NCI-H1105 (cell line): ENCODE data around the gene TNRC18.

Source experiments
- DNase-seq: peaks from one replicate; lab custom pipeline; 2025; lab: John Stamatoyannopoulos, UW

Gene TNRC18

DNA sequence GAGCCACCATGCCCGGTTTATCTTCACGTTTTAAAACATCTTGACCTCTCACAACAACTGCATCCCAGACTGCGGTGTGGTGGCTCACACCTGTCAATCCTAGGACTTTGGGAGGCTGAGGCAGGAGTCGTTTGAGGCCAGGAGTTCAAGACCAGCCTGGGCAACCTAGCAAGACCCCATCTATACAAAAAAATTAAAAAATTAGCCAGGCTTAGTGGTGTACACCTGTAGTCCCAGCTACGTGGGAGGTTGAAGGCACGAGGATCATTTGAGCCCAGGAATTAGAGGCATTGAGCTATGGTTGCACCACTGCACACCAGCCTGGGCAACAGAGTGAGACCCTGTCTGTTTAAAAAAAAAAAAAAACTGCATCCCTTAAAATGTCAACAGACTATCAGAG, 20.2 kb downstream of the TNRC18 start:
- DNase-seq, result no peak

DNA sequence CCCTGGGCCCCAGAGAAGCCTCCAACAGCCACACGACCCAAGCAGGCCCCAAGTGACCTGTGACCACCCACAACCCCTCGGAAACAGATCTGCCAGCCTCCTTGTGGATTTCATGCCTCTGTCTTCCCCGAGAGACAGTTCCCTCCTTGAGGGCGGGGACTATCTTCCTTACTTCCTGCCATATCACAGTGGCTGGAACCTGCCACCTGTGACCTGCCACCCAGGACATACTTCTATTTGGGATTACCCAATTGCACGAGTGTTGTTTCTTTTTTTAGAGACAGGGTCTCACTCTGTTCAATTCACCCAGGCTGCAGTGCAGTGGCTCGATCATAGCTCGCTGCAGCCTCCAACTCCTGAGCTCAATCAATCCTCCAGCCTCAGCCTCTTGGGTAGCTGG, 25.9 kb downstream of the TNRC18 start:
- no peak for DNase-seq

- DNase-seq, result no peak
These were observed 26.5 kb downstream of the TNRC18 start for GRCh38 chr7:5396999-5397663.

DNA sequence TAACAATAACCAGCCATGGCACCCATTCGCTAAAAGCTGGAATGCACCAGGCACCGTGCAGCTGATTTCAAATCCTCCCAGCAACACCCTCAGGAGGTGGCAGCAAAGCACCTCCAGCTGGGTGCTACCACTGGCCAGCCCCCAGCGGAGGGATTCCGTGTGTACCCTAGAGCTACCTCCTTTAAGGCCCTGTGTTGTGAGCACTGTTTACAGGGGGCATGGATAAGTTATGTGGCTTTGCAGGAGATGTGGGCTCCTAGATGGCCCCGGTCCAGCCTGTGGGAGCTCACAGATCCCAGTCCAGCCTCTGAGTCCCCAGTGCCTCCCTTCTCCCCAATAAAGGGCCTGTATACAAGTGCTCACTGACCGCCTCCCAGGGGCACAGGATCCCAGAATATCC, 27.1 kb downstream of the TNRC18 start:
- no peak for DNase-seq

DNA sequence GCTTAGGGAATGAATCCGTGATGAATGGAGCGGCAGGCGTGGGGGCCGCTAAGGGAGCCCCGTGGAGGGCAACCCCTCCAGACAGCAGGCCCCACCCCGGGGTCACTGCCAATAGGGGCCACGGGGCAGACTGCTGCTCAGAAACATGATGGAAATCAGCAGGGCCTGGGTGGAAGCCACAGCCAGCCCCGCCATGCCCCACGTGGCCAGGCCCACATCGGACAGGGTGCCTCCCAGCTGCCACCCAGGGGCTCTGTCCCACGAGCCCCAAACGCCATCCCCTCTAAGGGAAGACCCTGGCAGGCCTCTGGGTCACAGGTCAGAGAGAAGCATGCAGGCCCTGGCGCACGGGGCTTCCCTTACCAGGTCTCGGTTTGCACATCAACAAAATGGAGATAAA, 28.4 kb downstream of the TNRC18 start:
- no peak for DNase-seq

DNA sequence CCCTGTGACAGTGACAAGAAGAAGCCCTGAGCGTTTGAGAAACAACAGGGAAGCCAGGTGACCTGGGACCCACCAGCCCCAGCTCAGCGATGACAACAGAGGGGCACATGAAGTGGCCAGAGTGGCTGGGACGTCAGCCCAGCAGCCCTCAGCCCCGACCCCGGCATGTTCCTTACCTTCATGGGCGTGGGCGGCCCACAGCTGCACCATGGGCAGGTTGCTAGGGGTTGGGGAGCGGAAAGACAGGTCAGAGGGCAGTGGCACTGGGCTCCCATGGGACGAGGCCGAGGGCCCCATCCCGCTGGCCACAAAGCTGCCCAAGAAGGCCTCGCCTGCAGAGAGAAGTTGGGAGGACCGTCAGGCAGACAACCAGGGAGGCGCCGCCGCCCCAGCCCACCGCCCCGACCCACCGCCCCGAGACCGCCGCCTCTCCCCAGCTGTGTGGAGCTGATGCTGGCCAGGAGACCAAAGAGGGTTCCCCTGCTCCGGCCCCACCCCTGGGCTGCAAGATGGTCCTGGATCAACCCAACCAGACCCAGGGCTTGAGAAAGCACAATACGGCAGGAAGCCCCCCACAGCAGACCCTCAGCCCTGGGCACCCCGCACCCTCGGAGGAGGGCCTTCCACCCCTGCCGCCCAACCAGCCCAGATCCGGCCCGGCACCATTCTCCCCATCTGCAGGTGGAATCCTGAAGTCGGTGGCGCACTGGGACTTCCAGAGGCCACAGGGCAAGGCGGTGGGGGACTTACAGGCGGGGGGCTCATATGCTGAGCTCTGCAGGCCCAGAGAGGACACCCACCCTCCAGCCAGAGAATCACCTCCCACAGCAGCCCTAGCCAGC, 29.1 kb downstream of the TNRC18 start:
- DNase-seq, result no peak

DNA sequence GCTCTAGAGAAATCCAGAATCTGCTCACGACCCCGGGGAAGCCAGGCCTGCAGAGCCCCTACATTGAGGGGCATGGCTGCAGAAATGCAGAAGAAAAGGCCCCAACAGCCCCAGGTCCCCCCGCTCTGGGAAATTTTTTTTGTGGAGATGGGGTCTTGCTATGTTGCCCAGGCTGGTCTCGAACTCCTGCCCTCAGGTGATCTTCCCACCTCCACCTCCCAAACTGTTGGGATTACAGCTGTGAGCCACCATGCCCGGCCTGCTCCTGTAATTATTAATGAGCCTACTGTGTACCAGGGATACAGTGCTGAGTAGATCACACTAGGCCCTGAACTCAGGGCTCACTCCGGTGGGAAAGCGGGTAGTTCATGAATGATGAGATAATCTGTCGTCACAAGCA, 29.9 kb downstream of the TNRC18 start:
- no peak for DNase-seq

DNA sequence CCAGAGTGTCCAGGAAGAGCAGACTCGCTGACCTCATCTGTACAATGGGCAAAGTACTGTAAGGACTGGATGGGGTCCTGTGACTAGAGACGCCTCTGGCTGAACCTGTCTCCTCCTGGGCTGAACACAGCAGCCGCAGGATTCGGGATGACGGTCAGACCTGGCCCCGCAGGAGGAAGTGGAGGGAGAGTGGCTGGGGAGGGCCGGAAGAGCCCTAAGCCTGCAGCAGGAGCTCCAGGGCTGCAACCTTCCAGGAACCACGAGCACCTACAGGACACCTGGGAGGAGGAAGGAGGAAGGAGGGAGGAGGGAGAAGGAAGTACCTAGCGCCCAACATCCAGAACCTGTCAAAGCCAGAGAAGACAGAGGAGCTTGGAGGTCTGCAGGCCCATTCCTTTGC, 30.3 kb downstream of the TNRC18 start:
- DNase-seq, result no peak

- no peak for DNase-seq
These were observed 32.7 kb downstream of the TNRC18 start for GRCh38 chr7:5390918-5391317.

- no peak for DNase-seq
These were observed 34.7 kb downstream of the TNRC18 start for GRCh38 chr7:5388905-5389433.

- no peak for DNase-seq
These were observed 35.2 kb downstream of the TNRC18 start for GRCh38 chr7:5388273-5388901.

- DNase-seq, result no peak
These were observed 35.9 kb downstream of the TNRC18 start for GRCh38 chr7:5387711-5388245.

DNA sequence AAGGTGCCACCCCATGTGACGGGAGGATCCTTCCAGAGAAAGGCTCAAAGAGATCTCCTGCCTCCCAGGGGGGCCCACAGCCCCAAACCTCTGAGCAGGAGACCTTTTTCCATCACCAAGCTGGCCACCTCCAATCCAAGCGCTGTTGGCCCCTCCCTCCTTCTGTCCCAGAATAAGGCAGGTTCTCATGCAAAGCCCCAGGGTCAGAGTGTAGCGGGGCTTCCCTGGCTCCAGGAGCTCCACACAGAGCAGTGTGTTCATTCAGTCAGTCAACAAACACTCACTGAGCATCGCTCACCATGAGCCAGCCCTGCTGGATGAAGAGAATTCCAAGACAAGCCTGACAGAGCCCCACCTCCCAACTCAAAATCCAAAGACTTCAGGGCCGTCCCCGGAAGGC, 39.0 kb downstream of the TNRC18 start:
- DNase-seq, result no peak

DNA sequence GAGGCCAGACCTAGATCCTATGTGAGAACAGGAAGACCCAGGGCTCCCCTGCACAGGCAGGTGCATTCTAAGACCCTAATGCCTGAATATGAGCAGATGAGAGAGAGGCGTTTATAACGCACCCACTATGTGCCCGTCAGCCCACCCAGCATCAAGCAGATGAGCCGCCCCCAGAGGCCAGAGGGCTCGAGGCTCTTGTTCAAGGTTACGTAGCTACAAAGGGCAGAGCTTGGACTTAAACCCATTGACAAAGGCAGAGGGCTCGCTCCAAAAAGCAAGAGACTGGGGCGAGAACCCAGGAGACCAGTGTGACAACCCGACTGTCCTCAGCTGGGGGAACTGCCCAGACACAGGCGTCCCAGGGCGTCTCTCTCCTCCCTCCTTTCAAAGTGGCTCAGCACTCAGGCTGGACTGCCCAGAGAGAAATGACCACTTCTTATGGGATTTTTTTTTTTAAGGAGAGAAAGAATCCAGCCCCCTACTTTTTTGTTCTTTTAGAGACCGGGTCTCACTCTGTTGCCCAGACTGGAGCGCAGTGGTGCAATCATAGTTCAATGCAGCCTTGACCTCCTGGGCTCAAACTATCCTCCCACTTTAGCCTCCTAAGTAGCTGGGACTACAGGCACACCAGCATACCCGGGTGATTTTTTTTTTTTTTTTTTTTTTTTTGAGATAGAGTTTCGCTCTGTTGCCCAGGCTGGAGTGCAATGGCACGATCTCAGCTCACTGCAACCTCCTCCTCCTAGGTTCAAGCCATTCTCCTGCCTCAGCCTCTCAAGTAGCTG, 40.1 kb downstream of the TNRC18 start:
- DNase-seq, result no peak

DNA sequence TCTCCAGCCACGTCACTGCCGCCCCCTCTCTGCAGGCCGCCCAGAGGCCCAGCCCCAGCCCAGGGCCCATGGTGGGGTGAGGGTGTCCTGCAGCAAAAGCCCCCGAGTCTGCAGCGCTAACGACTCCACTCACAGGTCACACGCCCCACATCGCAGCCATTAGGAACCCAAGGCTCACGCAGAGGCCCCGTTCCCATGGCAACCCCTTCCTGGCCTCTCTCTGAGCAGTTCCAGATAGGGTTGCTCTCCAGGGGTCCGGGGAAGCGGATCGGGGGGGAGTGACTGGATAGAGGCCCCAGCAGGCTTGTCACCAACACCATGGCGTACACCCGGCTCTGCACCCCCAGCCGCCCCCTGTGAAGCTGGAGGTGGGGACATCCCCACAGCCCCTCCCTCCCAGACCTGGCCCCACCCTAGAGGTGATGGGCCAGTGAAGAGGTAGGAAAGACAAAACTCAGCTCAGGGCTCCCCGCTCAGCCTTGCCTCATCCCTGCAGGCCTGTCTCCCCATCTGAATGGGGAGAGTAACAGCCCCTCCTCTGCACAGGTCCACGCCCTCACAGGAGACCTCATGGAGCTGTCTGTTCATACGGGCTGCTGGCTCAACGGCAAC, 41.2 kb downstream of the TNRC18 start:
- no peak for DNase-seq

- no peak for DNase-seq
These were observed 42.4 kb downstream of the TNRC18 start for GRCh38 chr7:5381071-5381772.

GRCh38 chr7:5380350-5381070, 43.1 kb downstream of the TNRC18 start:
- no peak for DNase-seq

GRCh38 chr7:5379546-5379945, 44.1 kb downstream of the TNRC18 start:
- DNase-seq, result no peak

DNA sequence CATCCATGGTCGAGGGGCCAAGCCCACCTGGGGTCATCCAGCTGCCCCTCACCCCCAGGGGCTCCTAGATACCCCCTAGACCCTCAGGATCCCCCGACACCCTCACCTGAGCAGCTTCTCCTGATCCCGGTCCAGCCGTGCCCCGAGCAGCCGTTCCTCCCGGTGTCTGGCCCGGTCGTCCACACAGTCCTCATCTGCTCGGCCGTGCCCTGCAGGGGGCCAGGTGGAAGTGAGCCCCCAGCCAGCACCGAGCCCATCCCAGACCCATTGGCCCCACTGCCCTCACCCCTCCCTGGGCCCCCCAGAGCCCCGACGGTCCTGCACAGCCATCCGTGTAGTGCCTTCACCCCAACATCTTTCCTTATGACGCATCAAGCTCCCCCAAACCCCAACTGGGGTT, 45.8 kb downstream of the TNRC18 start:
- DNase-seq, result no peak

- no peak for DNase-seq
These were observed 46.4 kb downstream of the TNRC18 start for GRCh38 chr7:5377279-5377678.
